Breast epithelium (tissue), 3 donors: ENCODE data around the gene KRTAP10-5.

ENCODE experiments used
- CTCF ChIP-seq, 3 donors: fragments of 450-650 bp; IDR thresholded peaks; one replicate each; pipeline ENCODE4 v1.5.1; 2016 to 2017; ENCODE audit warnings: antibody characterized with exemption in 3 of 3, mild to moderate bottlenecking in 3 of 3, moderate library complexity in 3 of 3
- POLR2A ChIP-seq: fragments of 450-650 bp; IDR thresholded peaks from one replicate; pipeline ENCODE4 v1.6.1; 2016; ENCODE audit warnings: antibody characterized with exemption, mild to moderate bottlenecking, moderate library complexity
- POLR2AphosphoS5 ChIP-seq, 3 donors: sonication (generic); formaldehyde crosslinking; IDR thresholded peaks; one replicate each; pipeline ENCODE4 v1.6.1; 2017; ENCODE audit warnings: antibody characterized with exemption in 3 of 3

DNA sequence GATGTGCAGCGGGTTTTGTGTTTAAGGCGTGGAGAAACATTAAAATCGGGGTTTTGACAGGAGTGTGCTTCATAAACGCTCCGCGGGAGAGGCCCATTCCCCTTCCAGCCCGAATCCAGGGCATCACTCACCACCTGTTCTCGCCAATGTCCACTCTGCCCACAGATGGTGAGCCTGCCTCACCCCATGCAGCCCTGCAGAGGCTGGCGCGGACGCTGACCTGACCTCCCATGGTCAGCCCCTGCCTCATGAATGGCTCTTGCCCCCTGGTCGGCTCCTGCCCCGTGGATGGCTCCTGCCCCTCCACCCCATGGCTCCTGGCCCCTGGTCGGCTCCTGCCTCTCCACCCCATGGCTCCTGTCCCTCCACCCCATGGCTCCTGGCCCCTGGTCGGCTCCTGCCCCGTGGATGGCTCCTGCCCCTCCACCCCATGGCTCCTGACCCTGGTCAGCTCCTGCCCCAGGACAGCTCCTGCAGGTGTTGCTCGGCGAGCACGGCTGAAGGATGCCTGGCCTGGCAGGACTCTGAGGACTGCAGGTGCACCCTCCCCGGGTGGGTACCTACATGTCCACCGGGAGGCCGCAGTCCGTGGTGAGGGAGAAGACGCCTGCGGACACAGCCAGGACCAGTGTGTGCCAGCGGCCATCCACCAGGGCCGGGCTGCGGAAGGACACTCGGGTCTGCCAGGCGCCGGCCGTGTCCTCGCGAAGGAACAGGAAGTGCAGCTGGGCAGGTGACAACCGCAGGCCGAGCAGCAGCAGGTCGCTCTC lies 47.1 kb downstream of the KRTAP10-5 start:
- TF ChIP-seq CTCF (IDR thresholded peaks at IDR 0.05): no peak
- TF ChIP-seq POLR2AphosphoS5 (IDR thresholded peaks at IDR 0.05): no peak
- TF ChIP-seq POLR2A: no peak
